NCI-H345 treated with DMSO at 0.1 percent for 48 hours (cell line): ENCODE measurements around the gene ADGRA1.
"Not testable (repeated sequence)": the region's sequence is repeated elsewhere in the genome, so short reads cannot be mapped to it uniquely, and the experiment has no call there.

Experiments used
- DNase-seq: peaks from one replicate; lab custom pipeline; 2025; ENCODE audit not compliant: unreplicated experiment; lab: John Stamatoyannopoulos, UW

Gene ADGRA1

GRCh38 chr10:133110133-133110532, 22.4 kb downstream of the ADGRA1 start:
- no peak for DNase-seq

DNA sequence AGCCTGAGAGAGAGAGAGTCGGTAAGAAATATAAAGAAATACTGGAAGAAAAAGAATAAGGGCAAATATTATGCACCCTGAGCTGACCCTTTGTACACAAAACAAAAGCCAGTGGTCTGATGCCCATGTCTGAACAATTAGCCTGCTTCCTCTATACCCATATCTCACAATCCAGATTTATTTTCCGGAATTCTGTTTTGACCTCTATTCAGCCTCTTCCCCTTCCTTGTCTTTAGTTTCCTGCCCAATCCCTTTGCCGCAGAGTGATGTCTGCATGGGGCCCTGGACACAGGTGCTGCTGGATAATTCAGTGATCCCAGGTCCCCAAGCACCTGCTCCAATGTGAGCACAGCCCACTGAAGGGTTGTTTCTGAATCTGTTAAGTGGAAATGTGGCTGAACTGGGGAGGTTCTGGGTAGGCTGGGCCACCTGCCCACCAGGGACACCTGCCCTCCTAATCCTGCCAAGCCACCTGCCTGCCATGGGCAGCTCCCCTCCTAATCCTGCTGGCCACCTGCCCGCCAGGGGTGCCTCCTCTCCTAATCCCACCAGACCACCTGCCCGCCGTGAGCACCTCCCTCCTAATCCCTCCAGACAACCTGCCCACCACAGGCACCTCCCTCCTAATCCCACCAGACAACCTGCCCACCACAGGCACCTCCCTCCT, 23.0 kb downstream of the ADGRA1 start:
- DNase-seq: no peak

- DNase-seq: not testable (repeated sequence)
Observed at GRCh38 chr10:133111640-133112039, 23.9 kb downstream of the ADGRA1 start.

GRCh38 chr10:133113146-133113830, 25.6 kb downstream of the ADGRA1 start:
- no peak for DNase-seq

DNA sequence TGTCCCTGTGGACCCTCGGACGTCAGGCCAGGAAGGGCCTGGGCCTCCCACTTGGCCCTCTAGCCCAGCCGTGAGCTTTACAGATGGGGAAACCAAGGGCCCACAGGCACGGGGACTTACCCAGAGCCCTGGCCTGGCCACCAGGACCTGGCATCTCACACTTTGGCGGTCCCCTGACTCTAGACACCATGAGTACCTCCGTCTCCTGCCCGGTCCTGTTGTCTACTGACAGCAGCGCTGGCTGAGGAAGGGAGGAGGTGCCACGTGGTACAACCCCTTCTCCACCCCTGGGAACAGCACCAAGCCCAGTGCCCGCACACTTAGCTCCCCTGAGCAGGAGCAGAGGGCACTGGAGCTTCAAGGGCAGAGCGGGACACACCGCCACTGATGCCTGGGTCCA, 26.1 kb downstream of the ADGRA1 start:
- DNase-seq: no peak

DNA sequence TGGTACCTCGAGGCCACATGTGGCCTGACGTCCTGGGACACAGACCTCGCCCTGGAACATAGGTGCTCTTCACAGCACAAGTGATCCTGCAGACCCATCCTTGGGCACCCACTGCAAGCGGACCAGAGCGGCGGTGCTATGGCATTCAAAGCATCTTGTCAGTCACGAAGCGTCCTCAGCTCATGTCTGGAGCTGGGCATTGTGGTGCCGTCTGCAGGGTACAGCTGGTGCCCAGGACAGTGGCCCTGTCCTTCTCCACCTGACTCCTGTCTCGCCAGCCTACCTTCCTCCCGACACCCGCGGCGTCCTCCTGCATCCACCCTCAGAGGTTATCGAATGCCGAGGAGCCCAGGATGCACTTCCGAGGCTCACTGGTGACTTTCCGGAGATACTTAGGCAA, 26.5 kb downstream of the ADGRA1 start:
- DNase-seq: no peak

DNA sequence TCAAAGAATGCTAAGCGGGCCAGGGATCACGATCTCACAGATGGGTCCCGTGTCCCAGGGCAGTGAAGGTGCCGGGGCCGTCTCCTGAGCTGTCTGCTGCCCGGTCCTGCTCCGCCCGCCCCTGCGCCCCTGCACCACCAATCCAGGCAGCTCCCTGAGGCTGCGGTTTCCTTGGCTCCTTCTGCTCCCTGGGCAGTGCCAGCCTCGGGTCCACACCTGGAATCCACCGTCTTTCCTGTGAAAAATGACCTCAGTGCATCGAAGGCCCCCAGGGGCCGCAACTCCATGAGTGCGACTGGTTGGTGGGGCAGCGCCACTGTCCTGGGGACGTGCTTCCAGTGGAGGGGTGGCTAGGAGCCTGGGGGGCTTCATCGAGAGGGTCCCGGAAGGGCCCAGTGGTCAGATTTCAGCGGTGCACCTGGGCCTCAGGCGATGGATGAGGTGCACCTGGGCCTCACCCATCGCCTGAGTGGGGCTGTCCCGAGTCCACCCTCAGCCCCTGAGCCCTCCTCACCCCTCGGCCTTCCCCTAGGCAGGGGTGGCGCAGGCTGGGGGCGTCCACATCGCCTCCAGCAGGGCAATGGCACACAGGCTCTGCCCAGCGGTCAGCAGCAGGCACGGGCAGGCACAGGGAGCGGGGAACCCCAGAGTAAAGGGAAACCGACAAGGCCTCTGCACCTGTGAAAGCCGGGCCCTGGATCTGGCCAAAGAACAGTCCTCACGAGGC, 27.2 kb downstream of the ADGRA1 start:
- no peak for DNase-seq

- no peak for DNase-seq
Observed at GRCh38 chr10:133115453-133115842, 27.7 kb downstream of the ADGRA1 start.

DNA sequence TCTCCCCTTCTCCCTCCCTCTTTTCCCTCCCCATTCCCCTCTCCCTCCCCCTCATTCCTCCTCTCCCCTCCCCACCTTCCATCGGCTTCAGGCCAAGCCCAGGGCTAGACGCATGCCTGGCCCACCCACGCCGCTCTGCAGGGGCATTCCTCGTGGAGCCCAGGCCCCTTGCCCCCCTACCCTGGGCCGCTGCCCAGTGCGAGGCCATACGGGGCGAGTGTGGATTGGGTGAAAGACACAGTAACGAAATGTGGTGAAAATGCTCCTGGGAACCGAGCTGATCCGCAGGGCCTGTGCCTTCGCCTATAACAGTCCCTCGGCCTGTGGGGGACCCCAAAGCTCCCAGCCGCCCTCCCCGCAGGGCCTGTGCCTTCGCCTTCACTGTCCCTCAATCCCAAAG, 28.3 kb downstream of the ADGRA1 start:
- DNase-seq: no peak

GRCh38 chr10:133116455-133116854, 28.7 kb downstream of the ADGRA1 start:
- no peak for DNase-seq

DNA sequence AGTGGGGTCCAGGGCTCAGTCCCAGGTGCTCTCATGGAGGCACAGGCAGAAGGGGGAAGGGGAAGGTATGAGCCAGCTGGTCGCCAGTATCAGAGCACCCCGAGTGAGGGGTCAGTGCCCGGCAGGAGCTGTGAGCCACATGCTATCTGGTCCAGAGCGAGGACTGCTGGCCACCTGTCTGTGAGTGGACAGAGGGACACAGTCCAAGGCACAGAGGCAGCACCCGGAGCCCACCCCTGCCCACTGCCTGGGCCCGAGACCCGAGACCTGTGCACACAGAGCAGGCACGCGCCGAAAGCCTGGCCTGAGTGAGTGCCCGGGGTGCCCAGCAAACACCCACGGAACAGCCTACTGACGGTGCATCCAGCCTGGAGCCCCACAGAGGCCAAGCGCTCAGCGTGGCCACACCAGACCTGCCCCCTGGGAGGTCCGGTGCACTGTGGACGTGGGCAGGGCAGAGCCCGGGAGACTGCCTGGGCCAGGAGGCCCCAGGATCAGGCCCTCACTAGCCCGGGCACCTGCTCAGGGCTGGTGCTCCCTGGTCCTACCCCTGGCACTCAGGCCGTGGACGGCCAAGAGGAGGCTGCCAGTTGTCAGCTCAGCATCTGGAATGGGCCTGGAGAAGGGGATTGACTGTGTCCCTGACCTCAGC, 29.4 kb downstream of the ADGRA1 start:
- DNase-seq: no peak

DNA sequence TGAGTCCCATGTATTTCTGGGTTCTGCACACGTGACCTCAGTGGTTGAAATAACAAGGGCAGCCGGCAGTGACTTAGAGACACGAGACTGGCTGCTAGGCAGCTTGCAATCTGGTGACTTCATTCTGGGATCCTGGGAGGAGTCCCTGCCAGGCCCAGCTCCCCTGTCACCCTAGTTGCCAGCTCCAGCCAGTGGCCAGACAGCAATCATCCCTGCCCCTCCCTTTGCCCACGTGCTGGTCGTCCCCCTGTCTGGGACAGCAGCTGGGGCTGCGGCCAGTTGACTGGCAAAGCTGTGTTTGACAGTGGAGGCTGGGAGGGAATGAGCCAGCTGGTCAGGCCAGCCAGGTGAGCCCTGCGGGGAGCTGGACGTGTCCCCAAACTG, 30.0 kb downstream of the ADGRA1 start:
- DNase-seq: no peak

DNA sequence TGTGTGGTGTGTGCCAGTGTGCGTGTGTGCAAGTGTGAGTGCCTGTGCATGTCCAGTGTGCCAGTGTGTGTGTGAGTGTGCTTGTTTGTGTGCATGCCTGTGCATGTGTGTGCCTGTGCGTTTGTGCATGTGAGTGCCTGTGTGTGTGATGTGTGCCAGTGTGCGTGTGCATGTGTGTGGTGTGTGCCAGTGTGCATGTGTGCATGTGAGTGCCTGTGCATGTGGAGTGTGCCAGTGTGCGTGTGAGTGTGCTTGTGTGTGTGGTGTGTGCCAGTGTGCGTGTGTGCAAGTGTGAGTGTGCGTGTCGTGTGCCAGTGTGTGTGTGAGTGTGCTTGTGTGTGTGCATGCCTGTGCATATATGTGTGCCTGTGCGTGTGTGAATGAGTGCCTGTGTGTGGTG, 33.8 kb downstream of the ADGRA1 start:
- no peak for DNase-seq

GRCh38 chr10:133122171-133122935, 34.6 kb downstream of the ADGRA1 start:
- DNase-seq: no peak

GRCh38 chr10:133123050-133123745, 35.5 kb downstream of the ADGRA1 start:
- no peak for DNase-seq

DNA sequence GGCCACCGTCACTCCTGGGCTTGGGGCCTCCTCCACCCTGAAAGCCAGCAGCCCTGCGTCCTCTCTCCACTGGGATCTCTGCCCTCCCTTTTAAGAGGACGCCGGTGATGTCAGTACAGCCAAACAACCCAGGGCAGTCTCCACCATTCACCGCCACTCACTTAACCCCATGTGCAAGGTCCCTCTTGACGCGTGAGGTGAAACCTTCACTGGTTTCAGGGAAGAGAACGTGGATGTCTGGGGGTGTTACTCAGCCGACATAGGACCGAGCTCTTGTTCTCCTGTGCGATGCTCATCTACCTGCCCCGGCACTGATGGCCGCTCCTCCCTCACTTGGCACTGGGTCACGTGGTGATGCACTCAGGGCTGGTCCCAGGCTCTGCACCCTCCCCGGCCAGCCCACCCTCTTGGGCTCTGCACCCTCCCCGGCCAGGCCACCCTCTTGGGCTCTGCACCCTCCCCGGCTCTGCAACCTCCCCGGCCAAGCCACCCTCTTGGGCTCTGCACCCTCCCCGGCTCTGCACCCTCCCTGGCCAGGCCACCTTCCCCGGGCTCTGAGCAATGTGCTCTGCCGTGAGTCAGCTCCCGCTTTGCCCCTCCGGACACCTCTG, 36.1 kb downstream of the ADGRA1 start:
- DNase-seq: no peak

GRCh38 chr10:133124357-133125211, 36.9 kb downstream of the ADGRA1 start:
- no peak for DNase-seq

GRCh38 chr10:133125901-133126300, 38.2 kb downstream of the ADGRA1 start:
- no peak for DNase-seq
